G401 (cell line): Measurements from ENCODE around the gene PPIB. TPM values are rescaled to one million over a fixed set of nuclear protein-coding genes. Genes with fewer than 3 reads are reported as not detected.
"Not testable (repeated sequence)": the region's sequence is repeated elsewhere in the genome, so short reads cannot be mapped to it uniquely, and the experiment has no call there.

Experiments
- DNase-seq: peaks from one replicate; pipeline ENCODE4 v3.0.0-alpha.2; 2015; ENCODE audit warnings: low spot score
- in situ Hi-C: cut with HindIII; loops from 2 replicates; pipeline ENCODE4 v1.10.0; 2016; ENCODE audit warnings: low sequenced_read_pairs, mixed read lengths
- total RNA-seq: library from RNA; depleted of rRNA; stranded (reverse); fragments of >200 nt; shearing (Covaris generic); gene quantifications from 2 replicates; pipeline ENCODE4 v1.2.3, GENCODE V29; 2014; rRNA removed

The PPIB gene
- total RNA-seq, 1 experiment from 2014 or later: 580 TPM

- in situ Hi-C loops: no loop called here
- no peak for DNase-seq
Observed at GRCh38 chr15:64117759-64118487, 44.9 kb downstream of the PPIB start.

DNA sequence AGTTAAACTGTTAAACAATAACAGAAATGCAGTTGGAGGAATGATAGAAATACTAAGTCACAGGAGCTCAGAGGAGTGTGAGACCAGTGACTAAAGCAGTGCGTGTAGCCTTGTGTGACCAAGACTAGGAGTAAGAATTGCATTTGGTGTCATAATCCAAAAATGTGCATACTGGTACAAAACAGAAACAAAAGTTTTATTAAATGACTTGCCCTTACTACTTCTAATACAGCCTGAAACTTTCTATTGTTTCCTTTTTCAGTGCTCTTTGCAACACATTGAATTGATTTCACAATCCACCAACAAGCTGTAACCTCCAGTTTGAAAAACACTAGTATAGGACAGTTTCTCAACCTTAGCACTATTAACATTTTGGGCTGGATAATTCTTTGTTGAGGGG, 49.9 kb downstream of the PPIB start:
- DNase-seq: no peak
- in situ Hi-C loops: no loop called here

DNA sequence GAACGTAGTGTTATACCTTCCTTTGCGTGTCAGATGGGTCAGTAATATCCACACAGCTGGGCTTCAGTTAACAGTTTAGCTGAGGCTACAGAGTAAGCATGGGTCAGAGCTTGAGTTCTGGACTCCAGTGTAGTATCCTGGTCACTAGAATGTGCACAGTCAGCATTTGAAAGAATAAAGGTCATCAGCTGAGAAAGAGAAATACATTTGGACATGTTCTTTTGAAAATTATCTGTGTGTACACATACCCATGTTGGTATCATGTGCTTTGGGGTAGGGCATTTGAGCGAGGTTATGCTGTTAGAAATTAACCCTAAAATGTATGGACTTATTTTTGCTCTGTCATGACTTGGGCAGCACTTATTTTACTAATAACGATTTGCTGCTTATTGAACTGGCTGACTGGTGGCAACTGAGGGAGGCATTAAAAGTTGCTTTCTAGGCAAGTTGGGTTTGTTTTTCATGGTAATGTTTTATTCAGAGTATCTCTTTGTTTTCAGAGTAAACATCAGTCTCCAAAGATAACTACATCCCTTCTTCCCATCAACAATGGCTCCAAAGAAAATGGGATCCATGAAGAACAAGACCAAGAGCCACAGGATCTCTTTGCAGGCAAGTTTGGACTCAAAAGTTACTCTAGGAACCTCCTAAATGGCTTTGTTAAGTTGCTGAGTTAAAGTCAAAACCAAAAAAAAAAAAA, 50.6 kb downstream of the PPIB start:
- in situ Hi-C loops: no loop called here
- no peak for DNase-seq

DNA sequence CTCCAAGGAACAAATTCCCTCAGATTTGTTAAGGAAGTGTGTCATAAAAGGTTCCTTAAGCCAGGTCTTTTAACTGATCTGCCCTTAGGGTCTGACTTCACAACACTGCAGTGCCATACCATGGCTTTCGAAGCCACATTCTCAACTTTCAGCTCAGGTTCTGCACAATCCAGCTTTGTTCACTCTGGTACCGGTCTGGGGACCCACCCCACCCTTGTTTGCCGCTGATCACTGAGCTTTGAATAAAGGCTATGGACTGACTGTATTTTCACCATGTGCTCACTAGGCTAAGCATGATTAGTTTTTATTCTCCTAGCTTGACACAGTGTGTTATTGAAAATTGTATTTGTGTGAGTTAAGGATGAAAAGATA, 51.2 kb downstream of the PPIB start:
- in situ Hi-C loops: no loop called here
- DNase-seq: no peak

- in situ Hi-C loops: no loop called here
- DNase-seq: no peak
Observed at GRCh38 chr15:64110950-64111678, 51.7 kb downstream of the PPIB start.

DNA sequence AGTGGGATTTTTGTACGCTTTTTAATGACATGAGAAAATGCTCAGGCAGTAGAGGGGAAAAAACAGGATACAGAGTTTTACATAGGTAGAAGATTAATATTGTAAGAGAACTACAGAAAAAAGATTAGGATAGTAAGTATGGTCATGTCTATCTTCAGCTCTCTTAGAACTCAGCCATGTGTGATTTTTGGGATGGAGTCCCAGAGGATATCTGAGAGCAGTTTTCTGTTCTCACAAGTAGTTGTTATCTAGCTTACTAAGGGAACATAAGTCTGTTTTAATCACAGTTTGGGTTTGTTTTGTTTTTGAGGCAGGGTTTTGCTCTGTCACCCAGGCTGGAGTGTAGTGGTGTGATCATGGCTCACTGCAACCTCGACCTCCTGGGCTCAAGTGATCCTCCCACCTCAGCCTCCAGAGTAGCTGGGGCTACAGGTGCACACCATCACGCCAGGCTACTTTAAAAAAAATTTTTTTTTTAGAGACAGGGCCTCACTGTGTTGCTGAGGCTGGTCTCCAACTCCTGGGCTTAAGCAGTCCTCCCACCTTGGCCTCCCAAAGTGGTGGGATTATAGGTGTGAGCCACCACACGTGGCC, 52.6 kb downstream of the PPIB start:
- DNase-seq, in situ Hi-C loops: not testable (repeated sequence)

GRCh38 chr15:64107337-64107736, 55.5 kb downstream of the PPIB start:
- DNase-seq: no peak
- in situ Hi-C loops: no loop called here

Other genes with a start within 250 kb of the PPIB start
- 24.4 and 26.9 TPM in 2 replicates for gene DAPK2, start 116.5 kb downstream of the PPIB start, total RNA-seq
- gene CIAO2A, start 69.2 kb downstream of the PPIB start, total RNA-seq: 233 and 242 TPM in 2 replicates
- gene SNX1, start 67.0 kb downstream of the PPIB start, total RNA-seq: 125 and 136 TPM in 2 replicates
- gene SNX22, start 11.3 kb downstream of the PPIB start, total RNA-seq: 18.2 and 24.7 TPM in 2 replicates
- 11.6 and 15.7 TPM in 2 replicates for gene CSNK1G1, start 193.2 kb upstream of the PPIB start, total RNA-seq
- gene PCLAF, start 218.4 kb upstream of the PPIB start, total RNA-seq: 50.8 and 138 TPM in 2 replicates
- 23.6 and 25.7 TPM in 2 replicates for gene TRIP4, start 224.8 kb upstream of the PPIB start, total RNA-seq